Hypothalamus (tissue), 51 donors: ENCODE measurements around the gene NCOR2.

Source experiments
- DNase-seq, 51 donors: peaks; one replicate each; lab custom pipeline; 2025; lab: John Stamatoyannopoulos, UW

Gene NCOR2

GRCh38 chr12:124578445-124578844, 11.0 kb upstream of the NCOR2 start:
- DNase-seq: no peak

- no peak for DNase-seq
These were observed 10.6 kb upstream of the NCOR2 start for GRCh38 chr12:124577986-124578385.

DNA sequence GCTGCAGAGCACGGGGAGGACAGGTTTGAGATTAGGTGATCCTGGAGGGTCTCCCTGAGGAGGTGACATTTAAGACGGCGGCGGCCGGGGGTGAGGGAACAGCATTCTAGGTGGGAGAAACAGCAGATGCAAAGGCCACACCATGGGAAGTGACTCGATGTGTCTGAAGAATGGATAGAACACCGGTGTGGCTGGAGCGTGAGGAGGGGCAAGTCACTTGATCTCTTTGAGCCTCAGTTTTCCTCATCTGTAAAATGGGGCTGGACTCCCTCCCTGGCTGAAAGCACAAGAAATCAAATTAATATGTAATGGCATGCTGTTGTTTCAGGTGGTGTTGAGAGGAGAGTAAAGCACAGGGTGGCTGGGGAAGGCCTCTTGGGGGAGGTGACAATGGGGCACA, 10.0 kb upstream of the NCOR2 start:
- DNase-seq: no peak

DNA sequence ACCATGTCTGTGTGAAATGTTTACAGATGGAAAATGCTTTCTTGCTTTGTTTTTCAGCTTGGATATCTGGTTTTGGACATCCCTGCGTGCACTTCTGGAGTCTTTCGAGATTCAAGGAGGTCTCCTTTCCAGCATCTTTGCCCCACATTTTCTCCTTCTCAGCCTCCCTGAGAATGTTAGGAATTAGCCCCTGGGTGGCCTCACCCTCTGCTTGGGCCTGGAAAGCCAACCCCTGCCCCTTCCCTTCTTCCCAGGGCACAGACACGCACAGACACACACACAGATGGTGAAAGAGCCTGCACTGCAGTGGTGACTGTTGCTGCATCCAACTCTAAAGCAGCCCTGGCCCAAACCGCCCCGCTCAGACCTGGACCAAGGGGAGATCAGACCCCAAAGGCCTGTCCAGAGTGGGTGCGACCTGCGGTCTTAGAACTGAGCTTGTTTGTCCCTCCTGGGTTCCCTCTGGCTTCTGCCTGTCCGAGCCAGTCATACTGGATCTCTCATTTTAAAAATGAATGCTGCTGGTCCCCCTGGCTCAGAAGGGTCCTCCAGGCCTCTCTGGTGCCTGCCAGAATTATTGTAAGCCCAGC, 8.7 kb upstream of the NCOR2 start:
- DNase-seq: no peak

GRCh38 chr12:124573839-124574786, 6.7 kb upstream of the NCOR2 start:
- peak in 1 of 51 donors; percentile 29 for DNase-seq

- DNase-seq: no peak
These were observed 4.1 kb upstream of the NCOR2 start for GRCh38 chr12:124571556-124571955.

DNA sequence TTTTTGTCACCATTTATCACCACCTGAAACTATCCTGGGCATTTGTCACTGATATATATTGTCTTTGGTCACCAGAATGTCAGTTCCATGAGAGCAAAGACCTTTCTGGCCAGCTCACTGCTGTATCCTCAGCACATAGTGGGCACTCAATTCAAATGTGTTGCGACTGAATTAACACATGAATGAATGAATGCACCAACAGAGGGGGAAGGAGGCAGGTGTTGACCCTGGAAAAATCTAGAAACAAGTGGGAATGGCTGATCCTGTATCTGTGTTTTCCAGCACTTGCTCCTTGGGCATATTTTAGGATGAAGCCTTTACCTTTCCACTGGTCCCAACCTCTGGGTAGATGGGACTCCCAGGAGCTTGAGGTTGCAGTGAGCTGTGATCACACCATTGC, 3.4 kb upstream of the NCOR2 start:
- no peak for DNase-seq

GRCh38 chr12:124569375-124570148, 2.1 kb upstream of the NCOR2 start:
- no peak for DNase-seq

- DNase-seq: peak in 37 of 51 donors; percentile 12 to 79 (median 49)
These were observed 1.3 kb upstream of the NCOR2 start for GRCh38 chr12:124568431-124569374.

GRCh38 chr12:124567673-124568373, 411 bp upstream of the NCOR2 start:
- peak; percentile 34 to 94 (median 83) for DNase-seq

GRCh38 chr12:124566161-124566996, 1.0 kb downstream of the NCOR2 start:
- peak; percentile 39 to 92 (median 80) for DNase-seq

GRCh38 chr12:124565656-124566160, 1.7 kb downstream of the NCOR2 start:
- DNase-seq: no peak

DNA sequence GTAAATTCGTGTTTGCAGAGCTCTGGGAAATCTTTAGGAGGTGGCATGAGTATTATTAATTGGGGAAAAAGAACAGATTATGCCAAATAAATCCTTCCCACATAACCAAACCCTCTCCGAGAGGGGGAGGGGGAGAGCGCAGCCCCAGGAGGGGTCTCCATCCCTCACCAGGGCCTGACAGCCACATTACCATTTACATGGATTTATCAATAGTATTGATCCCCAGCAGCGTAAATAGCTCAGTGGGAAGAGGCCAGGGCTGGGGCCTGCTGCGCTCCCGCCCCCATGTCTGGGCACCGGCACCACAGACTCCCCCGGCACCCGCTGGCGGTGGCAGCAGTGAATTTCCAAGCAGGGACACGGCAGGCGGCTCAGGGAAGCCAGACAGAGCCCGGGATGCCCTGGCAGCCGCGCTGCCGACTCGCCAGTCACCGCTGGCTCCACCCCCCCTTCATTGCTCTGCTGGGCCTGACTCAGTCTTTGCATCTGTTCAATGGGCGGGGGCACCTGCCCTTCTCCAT, 2.4 kb downstream of the NCOR2 start:
- peak in 36 of 51 donors; percentile 19 to 73 (median 50) for DNase-seq

DNA sequence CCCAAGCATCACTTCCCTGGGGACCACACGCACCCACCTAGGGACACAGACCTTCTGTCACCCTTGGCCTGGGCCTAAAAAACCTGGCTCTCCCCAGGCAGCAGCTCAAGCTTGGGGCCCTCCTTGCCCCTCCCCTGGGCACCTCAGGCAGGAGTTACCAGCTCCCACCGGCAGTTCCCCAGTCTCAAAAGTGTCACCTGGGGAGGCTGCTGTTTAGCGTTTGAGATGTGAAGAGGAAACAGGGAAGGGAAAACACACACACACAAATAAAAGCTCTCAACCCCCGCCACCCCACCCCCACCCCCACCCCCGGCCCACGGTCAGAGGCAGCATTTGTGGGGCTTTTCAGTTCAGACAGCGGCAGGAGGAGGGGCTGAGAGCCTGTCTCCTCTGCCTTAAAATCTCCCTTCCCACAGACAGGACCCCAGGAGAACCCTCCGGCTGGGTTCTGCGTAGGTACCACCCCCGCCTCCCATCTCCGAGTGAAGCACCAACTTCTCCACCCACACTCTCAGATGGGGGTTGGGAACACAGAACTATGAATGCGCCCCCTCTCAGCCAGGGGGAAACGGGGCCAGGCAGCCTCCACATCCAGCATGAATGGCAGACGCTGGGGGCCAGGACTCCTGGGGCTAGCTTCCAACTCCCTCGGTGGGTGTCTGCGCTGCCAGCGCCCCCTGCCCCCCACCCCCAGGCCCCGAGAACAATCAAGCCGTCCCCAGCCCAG, 3.0 kb downstream of the NCOR2 start:
- peak in 15 of 51 donors; percentile 12 to 64 (median 29) for DNase-seq

- no peak for DNase-seq
These were observed 3.6 kb downstream of the NCOR2 start for GRCh38 chr12:124563809-124564208.

- DNase-seq: no peak
These were observed 4.0 kb downstream of the NCOR2 start for GRCh38 chr12:124563401-124563800.

- no peak for DNase-seq
These were observed 4.6 kb downstream of the NCOR2 start for GRCh38 chr12:124562796-124563181.
